Lower leg skin (tissue), 3 donors: ENCODE data around the gene PROSER3.

Source experiments
- POLR2A ChIP-seq, 2 donors: fragments of 450-650 bp; IDR thresholded peaks; one replicate each; pipeline ENCODE4 v1.6.1; 2016 to 2017; ENCODE audit warnings: antibody characterized with exemption in 2 of 2, mild to moderate bottlenecking in 1 of 2, moderate library complexity in 1 of 2
- TF ChIP-seq, protein P1 (sequence below), 3 donors: fragments of 450-650 bp; IDR thresholded peaks; one replicate each; pipeline ENCODE4 v1.5.1; 2016; ENCODE audit warnings: antibody characterized with exemption in 3 of 3, mild to moderate bottlenecking in 3 of 3, moderate library complexity in 2 of 3

DNA sequence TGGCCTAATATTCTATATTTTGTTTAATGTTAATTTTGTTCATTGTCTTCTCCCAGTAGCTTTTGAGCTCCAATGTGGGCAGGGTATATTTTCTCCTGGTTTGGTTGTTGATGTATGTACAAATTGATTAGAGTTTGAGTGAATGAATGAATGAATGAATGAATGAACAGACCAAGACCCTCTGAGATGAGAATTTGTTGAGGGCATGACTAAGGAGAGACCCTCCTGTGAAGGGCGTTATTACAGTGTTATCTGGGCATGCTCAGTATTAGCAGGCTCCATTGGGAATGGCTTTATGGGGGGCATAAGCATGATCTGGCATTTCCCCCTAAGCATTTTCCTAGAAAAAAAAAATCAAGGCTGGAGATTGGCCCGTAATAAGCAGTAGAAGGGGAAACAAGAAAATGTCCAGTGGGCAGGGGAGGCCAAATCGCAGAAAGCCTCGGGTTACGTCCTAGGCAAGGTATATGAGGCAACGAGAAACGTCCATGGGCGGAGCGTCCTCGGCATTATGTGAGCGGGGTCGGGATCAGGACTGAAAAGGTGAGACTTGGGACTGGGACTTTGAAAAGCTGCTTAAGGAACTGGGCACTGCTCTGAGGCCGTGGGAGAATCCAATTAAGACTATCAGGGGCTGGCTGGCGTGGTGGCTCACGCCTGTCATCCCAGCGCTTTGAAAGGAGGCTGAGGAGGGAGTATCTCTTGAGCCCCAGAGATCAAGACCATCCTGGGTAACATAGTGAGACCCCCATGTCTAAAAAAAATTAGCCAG is 16.5 kb downstream of the PROSER3 start:
- TF ChIP-seq, protein P1, sequence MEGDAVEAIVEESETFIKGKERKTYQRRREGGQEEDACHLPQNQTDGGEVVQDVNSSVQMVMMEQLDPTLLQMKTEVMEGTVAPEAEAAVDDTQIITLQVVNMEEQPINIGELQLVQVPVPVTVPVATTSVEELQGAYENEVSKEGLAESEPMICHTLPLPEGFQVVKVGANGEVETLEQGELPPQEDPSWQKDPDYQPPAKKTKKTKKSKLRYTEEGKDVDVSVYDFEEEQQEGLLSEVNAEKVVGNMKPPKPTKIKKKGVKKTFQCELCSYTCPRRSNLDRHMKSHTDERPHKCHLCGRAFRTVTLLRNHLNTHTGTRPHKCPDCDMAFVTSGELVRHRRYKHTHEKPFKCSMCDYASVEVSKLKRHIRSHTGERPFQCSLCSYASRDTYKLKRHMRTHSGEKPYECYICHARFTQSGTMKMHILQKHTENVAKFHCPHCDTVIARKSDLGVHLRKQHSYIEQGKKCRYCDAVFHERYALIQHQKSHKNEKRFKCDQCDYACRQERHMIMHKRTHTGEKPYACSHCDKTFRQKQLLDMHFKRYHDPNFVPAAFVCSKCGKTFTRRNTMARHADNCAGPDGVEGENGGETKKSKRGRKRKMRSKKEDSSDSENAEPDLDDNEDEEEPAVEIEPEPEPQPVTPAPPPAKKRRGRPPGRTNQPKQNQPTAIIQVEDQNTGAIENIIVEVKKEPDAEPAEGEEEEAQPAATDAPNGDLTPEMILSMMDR (IDR thresholded peaks at IDR 0.05), result no peak
- TF ChIP-seq POLR2A (IDR thresholded peaks at IDR 0.05), result no peak
